A673 (cell line): ENCODE results near the gene PTGDS. TPM values are rescaled to one million over a fixed set of nuclear protein-coding genes. Genes with fewer than 3 reads are reported as not detected.

Experiments
- BruUV-seq: library from RNA; stranded (reverse); fragments of 400-500 nt; replicated peaks from 2 replicates; lab custom pipeline; 2021; lab: Mats Ljungman, UMichigan
- CTCF ChIA-PET: fragments of 300-600 bp; sonication (Branson Sonifier 250); formaldehyde crosslinking; loops from one replicate; lab custom pipeline; 2022; ENCODE audit warnings: antibody characterized with exemption; lab: Charles Lee
- POLR2A ChIA-PET: fragments of 300-600 bp; sonication (Branson Sonifier 250); formaldehyde crosslinking; loops from one replicate; lab custom pipeline; 2022; ENCODE audit warnings: antibody characterized with exemption; ENCODE audit not compliant: low non-redundant PET; lab: Charles Lee
- DNase-seq: peaks from one replicate; pipeline ENCODE4 v3.0.0-alpha.2; 2015; ENCODE audit warnings: low spot score
- H3K27ac ChIP-seq: fragments of 200-600 bp; sonication (generic); 2 replicates; pipeline ENCODE4 v1.5.1; 2016; ENCODE audit warnings: mixed run types, low read depth, mild to moderate bottlenecking, mixed read lengths, antibody characterized with exemption, low read length; ENCODE audit not compliant: poor library complexity, severe bottlenecking
- H3K27me3 ChIP-seq: fragments of 200-600 bp; sonication (generic); replicated peaks from 2 replicates; pipeline ENCODE4 v1.6.1; 2017; ENCODE audit warnings: mixed run types, low read depth, mild to moderate bottlenecking, mixed read lengths, antibody characterized with exemption, low read length; ENCODE audit not compliant: insufficient read depth, poor library complexity
- H3K36me3 ChIP-seq: fragments of 200-600 bp; sonication (generic); 2 replicates; pipeline ENCODE4 v1.6.1; 2016; ENCODE audit warnings: mixed run types, mild to moderate bottlenecking, mixed read lengths, antibody characterized with exemption, low read length; ENCODE audit not compliant: insufficient read depth, poor library complexity, severe bottlenecking
- H3K4me1 ChIP-seq: fragments of 200-600 bp; sonication (generic); 2 replicates; pipeline ENCODE4 v1.6.1; 2017; ENCODE audit warnings: mixed run types, mild to moderate bottlenecking, mixed read lengths, antibody characterized with exemption, low read length; ENCODE audit not compliant: insufficient read depth, poor library complexity, severe bottlenecking
- H3K4me3 ChIP-seq: fragments of 200-600 bp; sonication (generic); 2 replicates; pipeline ENCODE4 v1.5.1; 2016; ENCODE audit warnings: low read depth, mixed run types, mild to moderate bottlenecking, mixed read lengths, low read length; ENCODE audit not compliant: poor library complexity, severe bottlenecking
- H3K9me3 ChIP-seq: fragments of 200-600 bp; sonication (generic); 2 replicates; pipeline ENCODE4 v1.6.1; 2016; ENCODE audit warnings: mixed run types, low read depth, mild to moderate bottlenecking, mixed read lengths, antibody characterized with exemption, low read length; ENCODE audit not compliant: poor library complexity, severe bottlenecking
- EZH2 ChIP-seq: fragments of 200-600 bp; sonication (generic); IDR thresholded peaks from 2 replicates; pipeline ENCODE4 v1.6.1; 2017; ENCODE audit warnings: borderline replicate concordance, low read depth, mild to moderate bottlenecking, mixed read lengths, antibody characterized with exemption, low read length; ENCODE audit not compliant: poor library complexity, severe bottlenecking
- intact Hi-C: fragments of 100-400 bp; cut with micrococcal nuclease; formaldehyde crosslinking; loops from one replicate; pipeline ENCODE4 v1.10.0; 2022; ENCODE audit not compliant: unreplicated experiment
- total RNA-seq: library from RNA; stranded (reverse); gene quantifications from 2 replicates; pipeline ENCODE4 v1.2.3, GENCODE V29; 2021
- TF ChIP-seq, protein P1 (sequence below): fragments of 300-800, 200-600 bp; sonication (generic); conservative IDR thresholded peaks from 2 replicates; pipeline ENCODE4 v1.5.1; 2017; ENCODE audit warnings: low read depth, mild to moderate bottlenecking, antibody characterized with exemption, low read length, moderate library complexity, mixed read lengths

The PTGDS gene
- total RNA-seq, 1 experiment from 2014 or later, result not detected

DNA sequence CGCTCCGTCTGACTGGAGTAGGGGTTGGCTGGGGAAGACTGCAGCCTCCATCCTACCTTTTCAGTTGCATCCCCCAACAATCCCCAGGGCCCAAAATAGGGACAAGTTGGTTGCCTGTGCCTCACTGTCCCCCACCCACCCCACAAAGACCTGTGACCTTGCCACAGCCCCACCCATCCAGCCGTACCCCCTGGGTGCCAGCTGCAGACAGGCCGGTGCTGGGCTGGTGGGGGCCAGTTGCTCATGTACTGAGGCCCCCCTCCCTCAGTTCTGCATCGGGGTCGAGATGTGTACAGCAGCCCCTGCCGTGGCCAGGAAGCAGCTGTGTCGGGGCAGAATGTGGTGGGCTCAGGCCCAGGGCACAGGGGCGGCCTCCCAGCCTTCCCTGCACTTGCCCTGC, 5.9 kb downstream of the PTGDS start:
- Histone ChIP-seq H3K36me3 (no peaks in the 10 kb centered on the region), H3K27me3 (no peaks in the 10 kb centered on the region), H3K27ac (no peak overlapping the region), H3K4me1 (no peaks in the 10 kb centered on the region), H3K4me3 (no peak overlapping the region), H3K9me3 (no peaks in the 10 kb centered on the region)
- TF ChIP-seq, protein P1, sequence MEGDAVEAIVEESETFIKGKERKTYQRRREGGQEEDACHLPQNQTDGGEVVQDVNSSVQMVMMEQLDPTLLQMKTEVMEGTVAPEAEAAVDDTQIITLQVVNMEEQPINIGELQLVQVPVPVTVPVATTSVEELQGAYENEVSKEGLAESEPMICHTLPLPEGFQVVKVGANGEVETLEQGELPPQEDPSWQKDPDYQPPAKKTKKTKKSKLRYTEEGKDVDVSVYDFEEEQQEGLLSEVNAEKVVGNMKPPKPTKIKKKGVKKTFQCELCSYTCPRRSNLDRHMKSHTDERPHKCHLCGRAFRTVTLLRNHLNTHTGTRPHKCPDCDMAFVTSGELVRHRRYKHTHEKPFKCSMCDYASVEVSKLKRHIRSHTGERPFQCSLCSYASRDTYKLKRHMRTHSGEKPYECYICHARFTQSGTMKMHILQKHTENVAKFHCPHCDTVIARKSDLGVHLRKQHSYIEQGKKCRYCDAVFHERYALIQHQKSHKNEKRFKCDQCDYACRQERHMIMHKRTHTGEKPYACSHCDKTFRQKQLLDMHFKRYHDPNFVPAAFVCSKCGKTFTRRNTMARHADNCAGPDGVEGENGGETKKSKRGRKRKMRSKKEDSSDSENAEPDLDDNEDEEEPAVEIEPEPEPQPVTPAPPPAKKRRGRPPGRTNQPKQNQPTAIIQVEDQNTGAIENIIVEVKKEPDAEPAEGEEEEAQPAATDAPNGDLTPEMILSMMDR, result no peak
- TF ChIP-seq EZH2, result no peak
- POLR2A ChIA-PET, result no interaction called here
- intact Hi-C loops, result no loop called here
- CTCF ChIA-PET, result no interaction called here
- no TSS peak for BruUV-seq
- DNase-seq, result no peak

DNA sequence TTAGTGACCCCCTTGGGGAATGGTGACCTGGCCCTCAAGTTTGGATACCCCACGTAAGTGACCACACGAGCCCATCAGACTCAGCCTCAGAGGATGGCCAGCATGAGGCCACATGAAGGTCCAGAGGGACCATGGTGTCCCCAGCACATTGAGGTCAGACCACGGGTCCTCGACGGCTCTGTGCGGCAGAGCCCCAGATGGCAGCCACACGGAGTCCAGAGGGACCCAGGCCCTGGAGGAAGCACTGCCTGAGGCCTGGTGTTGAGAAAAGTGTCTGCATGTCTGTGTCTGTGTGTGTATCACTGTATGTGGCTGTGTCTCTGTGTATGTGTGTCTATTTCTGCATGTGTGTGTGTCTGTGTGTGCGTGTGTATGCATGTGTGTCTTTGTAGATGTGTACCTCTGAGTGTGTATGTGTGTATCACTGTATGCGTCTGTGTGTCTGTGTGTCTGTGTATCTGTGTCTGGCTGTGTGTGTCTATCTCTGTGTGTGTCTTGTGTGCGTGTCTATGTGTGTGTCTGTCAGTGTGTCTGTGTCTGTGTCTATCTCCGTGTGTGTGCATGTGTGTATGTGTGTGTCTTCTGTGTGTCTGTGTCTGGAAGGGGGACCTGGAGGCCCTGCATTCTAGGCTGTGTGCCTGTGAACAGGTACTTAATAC, 6.5 kb downstream of the PTGDS start:
- H3K4me1 ChIP-seq, result no peaks in the 10 kb centered on the region
- intact Hi-C loops, result no loop called here
- H3K36me3 ChIP-seq, result no peaks in the 10 kb centered on the region
- DNase-seq, result no peak
- no peaks in the 10 kb centered on the region for H3K27me3 ChIP-seq
- POLR2A ChIA-PET, result no interaction called here
- CTCF ChIA-PET, result no interaction called here
- TF ChIP-seq, protein P1, result no peak
- TF ChIP-seq EZH2, result no peak
- H3K27ac ChIP-seq, result no peak overlapping the region
- no peak overlapping the region for H3K4me3 ChIP-seq
- BruUV-seq, result no TSS peak
- H3K9me3 ChIP-seq, result no peaks in the 10 kb centered on the region

DNA sequence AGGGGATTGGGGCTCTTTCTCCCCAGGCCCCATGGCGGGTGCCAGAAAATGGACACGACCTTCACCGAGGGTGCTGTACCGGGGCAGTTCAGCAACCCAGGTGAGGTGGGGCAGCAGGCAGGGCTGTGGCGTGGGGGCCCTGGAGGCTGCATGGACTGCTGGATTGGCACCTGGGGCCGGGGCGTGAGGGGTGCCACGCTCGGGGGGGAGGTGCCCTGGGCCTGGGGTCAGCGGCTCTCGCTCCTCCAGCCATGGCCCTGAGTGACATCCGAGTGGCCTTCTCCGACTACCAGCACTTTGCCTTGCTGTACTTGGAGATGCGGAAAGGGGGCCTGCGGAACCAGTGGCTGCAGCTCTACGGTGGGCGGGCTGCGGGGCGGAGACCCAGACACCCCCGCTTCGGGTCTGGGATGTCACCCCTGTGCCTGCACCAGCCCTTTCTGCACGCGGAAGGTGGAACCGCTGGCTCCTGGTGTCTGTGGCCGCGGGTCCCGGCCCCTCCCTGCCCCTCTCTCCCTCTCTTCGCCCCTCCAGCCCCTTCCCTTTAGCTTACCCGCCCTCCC, 7.2 kb downstream of the PTGDS start:
- ChIA-PET CTCF (no interaction called here), POLR2A (no interaction called here)
- H3K4me3 ChIP-seq, result no peak overlapping the region
- no peaks in the 10 kb centered on the region for H3K4me1 ChIP-seq
- no peaks in the 10 kb centered on the region for H3K9me3 ChIP-seq
- no peak for DNase-seq
- intact Hi-C loops, result no loop called here
- TF ChIP-seq, protein P1, result no peak
- H3K27ac ChIP-seq, result no peak overlapping the region
- BruUV-seq, result no TSS peak
- no peaks in the 10 kb centered on the region for H3K27me3 ChIP-seq
- H3K36me3 ChIP-seq, result no peaks in the 10 kb centered on the region
